ENCODE measurements around the gene LATS1.
"Not testable (repeated sequence)": the region's sequence is repeated elsewhere in the genome, so short reads cannot be mapped to it uniquely, and the experiment has no call there.

Gene LATS1

GRCh38 chr6:149686230-149686629 lies 31.7 kb downstream of the LATS1 start:
- no peak for TF ChIP-seq CTCF (IDR thresholded peaks at IDR 0.05; ENCODE audit: insufficient read depth, missing control alignments)
- DNase-seq (ENCODE audit: insufficient read length, low spot score) (no peak), FAIRE-seq (no peak)

- DNase-seq (ENCODE audit: insufficient read length, low spot score) (no peak), FAIRE-seq (peak; percentile 96)
- TF ChIP-seq CTCF (IDR thresholded peaks at IDR 0.05; ENCODE audit: insufficient read depth, missing control alignments), result peak; percentile 22
These were observed 34.5 kb downstream of the LATS1 start for GRCh38 chr6:149683256-149683859.

- FAIRE-seq; DNase-seq (ENCODE audit: insufficient read length, low spot score): not testable (repeated sequence)
These were observed 36.1 kb downstream of the LATS1 start for GRCh38 chr6:149681845-149682244.

GRCh38 chr6:149681209-149681608 lies 36.7 kb downstream of the LATS1 start:
- TF ChIP-seq CTCF (IDR thresholded peaks at IDR 0.05; ENCODE audit: insufficient read depth, missing control alignments), result no peak
- DNase-seq (ENCODE audit: insufficient read length, low spot score) (no peak), FAIRE-seq (peak; percentile 66)

- no peak for TF ChIP-seq CTCF (IDR thresholded peaks at IDR 0.05; ENCODE audit: insufficient read depth, missing control alignments)
- DNase-seq (ENCODE audit: insufficient read length, low spot score) (no peak), FAIRE-seq (peak; percentile 16)
These were observed 37.4 kb downstream of the LATS1 start for GRCh38 chr6:149680503-149680902.

- not testable (repeated sequence) for DNase-seq (ENCODE audit: insufficient read length, low spot score); FAIRE-seq
These were observed 45.6 kb downstream of the LATS1 start for GRCh38 chr6:149672265-149672664.

GRCh38 chr6:149660028-149660427 lies 57.9 kb downstream of the LATS1 start:
- FAIRE-seq (no peak), DNase-seq (ENCODE audit: insufficient read length, low spot score) (no peak)
- TF ChIP-seq CTCF (IDR thresholded peaks at IDR 0.05; ENCODE audit: insufficient read depth, missing control alignments), result no peak

GRCh38 chr6:149657441-149657840 lies 60.5 kb downstream of the LATS1 start:
- FAIRE-seq, result no peak
- no peak for TF ChIP-seq CTCF (IDR thresholded peaks at IDR 0.05; ENCODE audit: insufficient read depth, missing control alignments)
- DNase-seq (ENCODE audit: insufficient read length, low spot score), result no peak

Measured in D721Med (cell line).